Type B pancreatic cell (in vitro differentiated cells): ENCODE data around the gene STON2. TPM values are rescaled to one million over a fixed set of nuclear protein-coding genes. Genes with fewer than 3 reads are reported as not detected.

Source experiments
- DNase-seq: peaks from one replicate; pipeline ENCODE4 v3.0.0; 2021; ENCODE audit warnings: mixed read lengths; ENCODE audit not compliant: unreplicated experiment; ENCODE audit errors: extremely low spot score
- H3K27ac Mint-ChIP-seq: 2 replicates; pipeline ENCODE4 v1.8.0; 2021; ENCODE audit warnings: mild to moderate bottlenecking, mixed read lengths
- H3K27me3 Mint-ChIP-seq: 2 replicates; pipeline ENCODE4 v1.8.0; 2021; ENCODE audit warnings: mixed read lengths
- H3K36me3 Mint-ChIP-seq: 2 replicates; pipeline ENCODE4 v1.8.0; 2021; ENCODE audit warnings: mixed read lengths
- H3K4me1 Mint-ChIP-seq: one replicate; pipeline ENCODE4 v1.8.0; 2021; ENCODE audit warnings: mixed read lengths; ENCODE audit not compliant: unreplicated experiment
- H3K4me3 Mint-ChIP-seq: 2 replicates; pipeline ENCODE4 v1.8.0; 2021; ENCODE audit warnings: mild to moderate bottlenecking, mixed read lengths
- H3K9me3 Mint-ChIP-seq: 2 replicates; pipeline ENCODE4 v1.8.0; 2021; ENCODE audit warnings: mixed read lengths
- total RNA-seq: library from RNA; stranded (reverse); gene quantifications from 2 replicates; pipeline ENCODE4 v1.2.1, GENCODE V29; 2021; ENCODE audit warnings: low replicate concordance
- TF ChIP-seq, protein P1 (sequence below): fragments of 200-600 bp; sonication (generic); conservative IDR thresholded peaks from 2 replicates; pipeline ENCODE4 v1.5.0; 2021; ENCODE audit warnings: antibody characterized with exemption, mild to moderate bottlenecking

The STON2 gene
- total RNA-seq, 1 donor from 2014 or later = 40.4 TPM

- Mint-ChIP-seq H3K4me1 (peaks cover 6% of the 10 kb centered on the region), H3K9me3 (no peaks in the 10 kb centered on the region), H3K4me3 (no peak overlapping the region), H3K36me3 (peaks cover 4% of the 10 kb centered on the region), H3K27me3 (no peaks in the 10 kb centered on the region), H3K27ac (no peak overlapping the region)
- TF ChIP-seq, protein P1, sequence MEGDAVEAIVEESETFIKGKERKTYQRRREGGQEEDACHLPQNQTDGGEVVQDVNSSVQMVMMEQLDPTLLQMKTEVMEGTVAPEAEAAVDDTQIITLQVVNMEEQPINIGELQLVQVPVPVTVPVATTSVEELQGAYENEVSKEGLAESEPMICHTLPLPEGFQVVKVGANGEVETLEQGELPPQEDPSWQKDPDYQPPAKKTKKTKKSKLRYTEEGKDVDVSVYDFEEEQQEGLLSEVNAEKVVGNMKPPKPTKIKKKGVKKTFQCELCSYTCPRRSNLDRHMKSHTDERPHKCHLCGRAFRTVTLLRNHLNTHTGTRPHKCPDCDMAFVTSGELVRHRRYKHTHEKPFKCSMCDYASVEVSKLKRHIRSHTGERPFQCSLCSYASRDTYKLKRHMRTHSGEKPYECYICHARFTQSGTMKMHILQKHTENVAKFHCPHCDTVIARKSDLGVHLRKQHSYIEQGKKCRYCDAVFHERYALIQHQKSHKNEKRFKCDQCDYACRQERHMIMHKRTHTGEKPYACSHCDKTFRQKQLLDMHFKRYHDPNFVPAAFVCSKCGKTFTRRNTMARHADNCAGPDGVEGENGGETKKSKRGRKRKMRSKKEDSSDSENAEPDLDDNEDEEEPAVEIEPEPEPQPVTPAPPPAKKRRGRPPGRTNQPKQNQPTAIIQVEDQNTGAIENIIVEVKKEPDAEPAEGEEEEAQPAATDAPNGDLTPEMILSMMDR = no peak
- no peak for DNase-seq
These were observed 102.0 kb downstream of the STON2 start for GRCh38 chr14:81298122-81298521.

DNA sequence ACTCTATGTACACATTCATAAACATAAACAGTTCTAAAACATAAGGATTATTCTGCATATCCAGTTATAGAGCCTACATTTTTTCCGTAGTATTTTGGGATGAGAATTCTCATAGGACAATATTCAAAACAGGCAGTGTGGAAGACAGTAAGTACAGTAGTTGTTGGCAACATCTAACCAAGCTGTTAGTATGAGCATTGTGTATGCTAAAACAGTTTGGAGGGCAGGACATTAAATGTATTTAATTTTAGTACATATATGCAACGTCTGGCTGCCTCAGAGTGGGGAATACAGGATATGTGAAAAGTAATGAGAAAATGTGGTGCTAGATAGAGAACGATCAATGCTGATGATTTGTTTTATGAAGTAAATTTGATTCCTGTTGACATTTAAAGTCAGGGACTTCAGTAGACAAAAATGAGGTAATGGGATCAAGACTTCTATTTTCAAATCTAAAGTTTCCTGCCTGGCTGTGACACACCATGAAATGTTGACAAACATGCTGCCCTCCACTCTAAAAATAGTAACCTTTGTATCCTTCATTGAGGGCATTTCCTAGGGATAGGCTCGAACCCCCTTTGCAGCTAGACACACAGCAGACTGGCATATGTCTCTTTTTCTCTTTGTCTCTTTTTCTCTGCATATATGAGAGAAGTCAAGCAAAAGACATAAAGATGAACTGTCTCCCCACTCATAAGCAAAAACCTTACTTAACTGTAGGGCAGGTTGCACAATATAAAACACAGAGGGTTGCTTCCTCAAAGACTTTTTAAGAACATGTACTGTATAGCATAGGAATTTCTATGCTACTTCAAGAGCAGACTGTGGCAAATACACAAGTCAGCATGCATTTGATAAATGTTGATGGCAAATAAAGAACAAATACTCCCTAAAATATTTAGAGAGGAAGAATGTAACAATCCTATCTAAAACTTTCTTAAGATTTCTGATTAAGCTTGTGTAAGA lies 103.9 kb downstream of the STON2 start:
- Mint-ChIP-seq H3K27me3 (no peaks in the 10 kb centered on the region), H3K27ac (peak overlapping the region; percentile 39), H3K4me3 (no peak overlapping the region), H3K9me3 (no peaks in the 10 kb centered on the region), H3K4me1 (no peaks in the 10 kb centered on the region), H3K36me3 (peaks cover 4% of the 10 kb centered on the region)
- DNase-seq = no peak
- TF ChIP-seq, protein P1 = no peak

GRCh38 chr14:81289516-81289915 lies 110.6 kb downstream of the STON2 start:
- H3K27ac Mint-ChIP-seq = no peak overlapping the region
- TF ChIP-seq, protein P1 = no peak
- no peak for DNase-seq
- H3K27me3 Mint-ChIP-seq = no peaks in the 10 kb centered on the region
- H3K9me3 Mint-ChIP-seq = peaks cover 6% of the 10 kb centered on the region
- H3K4me1 Mint-ChIP-seq = no peaks in the 10 kb centered on the region
- no peak overlapping the region for H3K4me3 Mint-ChIP-seq
- H3K36me3 Mint-ChIP-seq = peaks cover 22% of the 10 kb centered on the region

- no peak overlapping the region for H3K27ac Mint-ChIP-seq
- H3K9me3 Mint-ChIP-seq = peaks cover 6% of the 10 kb centered on the region
- no peaks in the 10 kb centered on the region for H3K27me3 Mint-ChIP-seq
- H3K4me1 Mint-ChIP-seq = no peaks in the 10 kb centered on the region
- no peak for DNase-seq
- peaks cover 18% of the 10 kb centered on the region for H3K36me3 Mint-ChIP-seq
- TF ChIP-seq, protein P1 = no peak
- no peak overlapping the region for H3K4me3 Mint-ChIP-seq
These were observed 113.4 kb downstream of the STON2 start for GRCh38 chr14:81286574-81287370.

GRCh38 chr14:81285245-81285644 lies 114.9 kb downstream of the STON2 start:
- DNase-seq = no peak
- Mint-ChIP-seq H3K4me3 (no peak overlapping the region), H3K27me3 (no peaks in the 10 kb centered on the region), H3K36me3 (peaks cover 18% of the 10 kb centered on the region), H3K4me1 (no peaks in the 10 kb centered on the region), H3K27ac (no peak overlapping the region), H3K9me3 (peaks cover 6% of the 10 kb centered on the region)
- TF ChIP-seq, protein P1 = no peak
